Measurements from ENCODE around the gene AAMP. TPM values are rescaled to one million over a fixed set of nuclear protein-coding genes. Genes with fewer than 3 reads are reported as not detected.

Gene AAMP
- total RNA-seq, 1 donor from 2014 or later, result 119 TPM

- DNase-seq (ENCODE audit: low read depth), result peak; percentile 25
- no peak overlapping the region for H3K4me3 ChIP-seq (ENCODE audit: low read depth, low read length)
- no peak for TF ChIP-seq CTCF (conservative IDR thresholded peaks at IDR 0.05; ENCODE audit: low read depth, low read length)
Observed at GRCh38 chr2:218229851-218230250, 40.1 kb downstream of the AAMP start.

- H3K4me3 ChIP-seq (ENCODE audit: low read depth, low read length), result no peak overlapping the region
- peak; percentile 23 for DNase-seq (ENCODE audit: low read depth)
- TF ChIP-seq CTCF (conservative IDR thresholded peaks at IDR 0.05; ENCODE audit: low read depth, low read length), result no peak
Observed at GRCh38 chr2:218229239-218229638, 40.7 kb downstream of the AAMP start.

GRCh38 chr2:218228366-218229090, 41.4 kb downstream of the AAMP start:
- peak; percentile 52 for DNase-seq (ENCODE audit: low read depth)
- H3K4me3 ChIP-seq (ENCODE audit: low read depth, low read length), result no peak overlapping the region
- TF ChIP-seq CTCF (conservative IDR thresholded peaks at IDR 0.05; ENCODE audit: low read depth, low read length), result no peak

GRCh38 chr2:218226903-218227302, 43.0 kb downstream of the AAMP start:
- no peak for TF ChIP-seq CTCF (conservative IDR thresholded peaks at IDR 0.05; ENCODE audit: low read depth, low read length)
- DNase-seq (ENCODE audit: low read depth), result no peak

GRCh38 chr2:218224186-218224585, 45.8 kb downstream of the AAMP start:
- DNase-seq (ENCODE audit: low read depth), result no peak
- no peak overlapping the region for H3K4me3 ChIP-seq (ENCODE audit: low read depth, low read length)
- no peak for TF ChIP-seq CTCF (conservative IDR thresholded peaks at IDR 0.05; ENCODE audit: low read depth, low read length)

More at GRCh38 chr2:218226903-218227302, 43.0 kb downstream of the AAMP start:
- H3K4me3 ChIP-seq (ENCODE audit: low read depth, low read length), result no peak overlapping the region

- no peak overlapping the region for H3K4me3 ChIP-seq (ENCODE audit: low read depth, low read length)
- TF ChIP-seq CTCF (conservative IDR thresholded peaks at IDR 0.05; ENCODE audit: low read depth, low read length), result no peak
- DNase-seq (ENCODE audit: low read depth), result no peak
Observed at GRCh38 chr2:218223046-218223445, 46.9 kb downstream of the AAMP start.

GRCh38 chr2:218221000-218221399, 48.9 kb downstream of the AAMP start:
- no peak overlapping the region for H3K4me3 ChIP-seq (ENCODE audit: low read depth, low read length)
- no peak for TF ChIP-seq CTCF (conservative IDR thresholded peaks at IDR 0.05; ENCODE audit: low read depth, low read length)
- no peak for DNase-seq (ENCODE audit: low read depth)

All from epithelial cell of proximal tubule (primary cell).